Kidney epithelial cell (primary cell): Measurements from ENCODE around the gene CADM2. TPM values are rescaled to one million over a fixed set of nuclear protein-coding genes. Genes with fewer than 3 reads are reported as not detected.
"Not testable (repeated sequence)": the region's sequence is repeated elsewhere in the genome, so short reads cannot be mapped to it uniquely, and the experiment has no call there.

Experiments used
- DNase-seq: peaks from one replicate; pipeline ENCODE4 v3.0.0-alpha.2; 2010; ENCODE audit warnings: low read depth
- H3K27me3 ChIP-seq: 2 replicates; pipeline ENCODE4 v1.6.0; 2011; ENCODE audit warnings: low read length; ENCODE audit not compliant: control insufficient read depth, insufficient read depth
- H3K36me3 ChIP-seq: 2 replicates; pipeline ENCODE4 v1.5.1; 2011; ENCODE audit warnings: low read length; ENCODE audit not compliant: control insufficient read depth, insufficient read depth
- H3K4me3 ChIP-seq: 2 replicates; pipeline ENCODE4 v1.5.1; 2011; ENCODE audit warnings: low read depth, mild to moderate bottlenecking, control low read depth, low read length
- total RNA-seq: library from RNA; depleted of rRNA; stranded (reverse); fragments of >200 nt; gene quantifications from 2 replicates; pipeline ENCODE4 v1.2.3, GENCODE V29; 2015
- TF ChIP-seq, protein P1 (sequence below): IDR thresholded peaks from 2 replicates; pipeline ENCODE4 v1.5.1; 2011; ENCODE audit warnings: mild to moderate bottlenecking, moderate library complexity, low read length, control low read depth, inconsistent platforms; ENCODE audit not compliant: insufficient read depth, poor library complexity, severe bottlenecking

The CADM2 gene
- total RNA-seq, result 0.14 and 0.42 TPM in 2 replicates

DNA sequence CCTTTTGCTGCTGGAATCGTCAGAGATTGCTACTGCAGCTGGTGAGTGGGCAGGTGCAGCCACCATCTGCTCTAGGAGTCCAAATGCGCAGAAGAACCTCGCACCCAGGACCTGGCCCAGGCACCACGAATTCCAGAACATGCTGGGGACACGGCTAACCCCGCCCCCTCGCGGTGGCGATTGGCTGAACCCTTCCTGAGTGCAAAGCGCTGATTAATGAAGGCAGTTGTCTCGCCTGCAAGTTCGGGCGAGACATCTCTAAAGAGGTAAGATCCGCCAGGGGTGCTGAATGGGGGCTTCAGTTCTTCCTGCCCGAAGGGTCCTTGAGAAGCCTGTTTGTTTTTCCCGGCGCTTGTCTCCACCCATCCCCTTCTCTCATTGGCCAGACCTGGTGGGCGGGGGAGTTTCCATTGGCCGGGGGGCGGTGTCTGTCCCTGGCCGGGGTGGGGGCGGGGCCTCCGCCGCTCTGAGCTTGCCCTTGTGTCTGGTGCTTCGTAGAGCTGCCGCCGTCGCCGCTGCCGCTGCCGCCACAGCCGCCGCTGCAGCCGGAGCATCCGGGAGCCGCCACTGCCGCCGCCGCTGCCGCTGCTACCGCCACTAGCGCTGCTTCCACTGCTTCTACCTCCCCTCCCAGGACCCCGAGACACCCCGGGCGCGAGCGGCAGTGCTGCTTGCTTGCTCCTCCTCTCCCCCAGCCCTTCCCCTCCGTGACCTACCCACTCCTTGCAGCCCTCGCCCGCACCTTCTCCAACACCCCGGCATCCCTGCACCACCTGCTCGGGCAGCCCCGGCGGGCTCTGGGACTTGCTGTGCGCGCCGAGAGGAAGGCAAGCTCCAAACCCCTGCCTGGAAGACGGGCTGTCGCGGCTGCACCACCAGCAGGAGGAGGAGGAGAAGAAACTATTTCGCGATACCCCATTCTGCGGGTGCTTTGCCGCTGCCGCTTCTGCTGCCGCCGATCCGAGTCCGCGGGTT, at the start of gene CADM2:
TSS of gene CADM2 (plus strand) at position 495 of the 975 bp plus-strand sequence.
- TF ChIP-seq, protein P1, sequence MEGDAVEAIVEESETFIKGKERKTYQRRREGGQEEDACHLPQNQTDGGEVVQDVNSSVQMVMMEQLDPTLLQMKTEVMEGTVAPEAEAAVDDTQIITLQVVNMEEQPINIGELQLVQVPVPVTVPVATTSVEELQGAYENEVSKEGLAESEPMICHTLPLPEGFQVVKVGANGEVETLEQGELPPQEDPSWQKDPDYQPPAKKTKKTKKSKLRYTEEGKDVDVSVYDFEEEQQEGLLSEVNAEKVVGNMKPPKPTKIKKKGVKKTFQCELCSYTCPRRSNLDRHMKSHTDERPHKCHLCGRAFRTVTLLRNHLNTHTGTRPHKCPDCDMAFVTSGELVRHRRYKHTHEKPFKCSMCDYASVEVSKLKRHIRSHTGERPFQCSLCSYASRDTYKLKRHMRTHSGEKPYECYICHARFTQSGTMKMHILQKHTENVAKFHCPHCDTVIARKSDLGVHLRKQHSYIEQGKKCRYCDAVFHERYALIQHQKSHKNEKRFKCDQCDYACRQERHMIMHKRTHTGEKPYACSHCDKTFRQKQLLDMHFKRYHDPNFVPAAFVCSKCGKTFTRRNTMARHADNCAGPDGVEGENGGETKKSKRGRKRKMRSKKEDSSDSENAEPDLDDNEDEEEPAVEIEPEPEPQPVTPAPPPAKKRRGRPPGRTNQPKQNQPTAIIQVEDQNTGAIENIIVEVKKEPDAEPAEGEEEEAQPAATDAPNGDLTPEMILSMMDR, result no peak
- H3K27me3 ChIP-seq, result peaks cover 28% of the 10 kb centered on the region
- peak; percentile 43 for DNase-seq
- peak within 1 kb of the TSS; percentile 52 for H3K4me3 ChIP-seq
- H3K36me3 ChIP-seq, result no peaks in the 10 kb centered on the region

DNA sequence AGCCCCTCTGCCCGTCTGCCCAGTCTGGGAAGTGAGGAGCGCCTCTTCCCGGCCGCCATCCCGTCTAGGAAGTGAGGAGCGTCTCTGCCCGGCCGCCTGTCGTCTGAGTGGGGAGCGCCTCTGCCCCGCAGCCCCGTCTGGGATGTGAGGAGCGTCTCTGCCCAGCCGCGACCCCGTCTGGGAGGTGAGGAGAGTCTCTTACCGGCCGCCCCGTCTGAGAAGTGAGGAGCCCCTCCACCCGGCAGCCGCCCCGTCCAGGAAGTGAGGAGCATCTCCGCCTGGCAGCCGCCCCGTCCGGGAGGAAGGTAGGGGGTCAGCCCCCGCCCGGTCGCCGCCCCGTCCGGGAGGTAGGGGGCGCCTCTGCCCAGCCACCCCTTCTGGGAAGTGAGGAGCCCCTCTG, 40.2 kb upstream of the CADM2 start:
- not testable (repeated sequence) for H3K4me3 ChIP-seq, H3K36me3 ChIP-seq, DNase-seq, H3K27me3 ChIP-seq

DNA sequence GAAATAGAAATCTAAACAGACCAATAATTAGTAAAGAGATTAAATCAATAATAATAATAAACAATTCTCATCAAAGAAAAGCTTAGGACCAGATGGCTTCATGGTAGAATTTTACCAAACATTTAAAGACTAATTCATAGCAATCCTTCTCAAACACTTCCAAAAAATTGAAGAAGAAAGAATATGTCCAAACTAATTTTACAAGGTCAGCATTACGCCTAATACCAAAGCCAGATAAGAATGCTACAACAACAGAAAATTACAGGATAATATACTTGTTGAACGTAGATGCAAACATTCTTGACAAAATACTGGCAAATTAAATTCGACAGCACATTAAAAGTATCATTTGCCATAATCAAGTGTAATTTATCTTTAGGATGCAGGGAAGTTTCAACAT, 36.1 kb upstream of the CADM2 start:
- Histone ChIP-seq H3K36me3 (no peaks in the 10 kb centered on the region), H3K27me3 (no peaks in the 10 kb centered on the region), H3K4me3 (no peak overlapping the region)
- no peak for DNase-seq
- TF ChIP-seq, protein P1, result no peak

DNA sequence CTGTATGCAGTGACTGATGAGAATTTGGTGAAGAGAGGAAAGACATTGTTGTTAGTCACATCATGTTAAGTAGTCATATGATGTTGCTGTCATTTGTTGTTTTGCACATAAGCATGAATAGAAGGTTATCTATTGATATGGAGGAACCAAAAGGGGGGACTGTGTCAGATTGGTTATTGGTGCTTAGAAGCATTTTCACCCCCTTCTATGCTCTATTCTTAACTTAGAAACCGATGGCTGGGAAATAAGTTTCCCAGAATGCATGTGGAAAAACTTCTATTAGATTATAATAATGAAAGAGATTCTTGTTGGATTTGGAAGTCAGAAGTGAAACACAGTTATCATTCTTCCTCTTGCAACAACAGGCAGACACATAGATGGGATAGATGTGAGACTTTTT, 33.2 kb upstream of the CADM2 start:
- Histone ChIP-seq H3K27me3 (no peaks in the 10 kb centered on the region), H3K4me3 (no peak overlapping the region), H3K36me3 (no peaks in the 10 kb centered on the region)
- DNase-seq, result no peak
- TF ChIP-seq, protein P1, result no peak

DNA sequence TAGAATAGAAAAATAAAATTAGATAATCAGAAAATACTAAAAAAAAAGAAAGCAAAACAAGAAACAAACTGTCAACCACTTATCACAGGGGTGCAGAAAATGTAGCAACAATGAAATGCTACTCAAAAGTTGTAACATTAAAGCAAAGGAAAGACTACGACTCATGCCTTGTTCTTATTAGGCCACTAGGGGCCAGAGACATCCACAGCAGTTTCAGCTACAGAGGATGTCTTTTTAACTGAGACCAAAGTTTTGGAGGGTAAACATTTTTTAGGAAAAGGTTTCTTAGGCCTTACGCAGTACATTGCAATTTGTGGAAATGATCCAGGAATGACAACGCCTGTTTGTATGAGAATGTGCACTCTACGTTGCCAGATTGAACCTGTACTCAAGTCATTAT, 15.4 kb upstream of the CADM2 start:
- no peak for DNase-seq
- no peaks in the 10 kb centered on the region for H3K36me3 ChIP-seq
- H3K4me3 ChIP-seq, result no peak overlapping the region
- TF ChIP-seq, protein P1, result no peak
- no peaks in the 10 kb centered on the region for H3K27me3 ChIP-seq

DNA sequence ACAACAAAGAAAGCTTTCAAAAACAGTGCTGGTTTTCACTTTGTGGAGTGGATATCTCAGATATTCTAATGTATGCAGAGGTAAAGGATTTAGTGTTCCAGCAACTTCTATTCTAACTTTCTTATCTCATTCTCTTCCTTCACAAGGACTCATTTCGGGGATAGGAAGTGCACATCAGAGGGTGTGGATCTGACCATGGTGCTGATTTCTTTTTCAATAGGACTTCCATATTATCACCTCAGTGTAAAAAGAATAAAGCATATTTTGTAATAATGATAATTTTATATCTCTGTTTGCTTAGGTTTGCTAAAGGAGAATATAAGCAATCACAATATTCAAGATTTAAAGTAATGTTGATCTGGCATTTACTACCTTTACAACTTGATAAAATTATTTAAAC, 12.5 kb upstream of the CADM2 start:
- DNase-seq, result no peak
- Histone ChIP-seq H3K36me3 (no peaks in the 10 kb centered on the region), H3K4me3 (no peak overlapping the region), H3K27me3 (no peaks in the 10 kb centered on the region)
- TF ChIP-seq, protein P1, result no peak
